ENCODE results near the gene SAMD13. TPM values are rescaled to one million over a fixed set of nuclear protein-coding genes. Genes with fewer than 3 reads are reported as not detected.

The SAMD13 gene
- total and polyA plus RNA-seq, 8 donors = 1.4 to 9.0 (median 4.1) TPM; not detected in 2

DNA sequence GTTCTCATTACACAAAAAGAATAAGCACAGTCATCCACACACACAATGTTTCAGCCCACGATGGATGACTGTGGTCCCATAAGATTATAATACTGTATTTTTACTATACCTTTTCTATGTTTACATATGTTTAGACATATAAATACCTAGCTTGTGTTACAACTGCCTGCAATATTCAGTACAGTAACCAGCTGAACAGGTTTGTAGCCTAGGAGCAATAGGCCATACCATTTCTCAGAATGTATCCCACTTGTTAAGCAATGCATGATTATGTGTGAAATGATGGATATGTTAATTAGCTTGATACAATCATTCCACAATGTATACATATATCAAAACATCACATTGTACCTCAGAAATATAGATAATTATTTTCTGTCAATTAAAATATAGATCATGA, 33.2 kb upstream of the SAMD13 start:
- TF ChIP-seq POLR2AphosphoS5 (IDR thresholded peaks at IDR 0.05) (no peak), EP300 (IDR thresholded peaks at IDR 0.05) (no peak), CTCF (IDR thresholded peaks at IDR 0.05) (no peak), POLR2A (IDR thresholded peaks at IDR 0.05) (no peak)
- DNase-seq = peak in 1 of 2 donors; percentile 64
- 55 to 80% (median 72%) methylated on average over 1 of the region's 1 CpG for WGBS, 5 donors

GRCh38 chr1:84269306-84269705, 32.2 kb upstream of the SAMD13 start:
- H3K36me3 ChIP-seq = no peaks in the 10 kb centered on the region
- peaks cover 14 to 24% (median 19%) of the 10 kb centered on the region in 4 donors for H3K4me1 ChIP-seq
- peak in 1 of 2 donors; percentile 64 for DNase-seq
- TF ChIP-seq EP300 (IDR thresholded peaks at IDR 0.05) = no peak
- no peak for TF ChIP-seq POLR2AphosphoS5 (IDR thresholded peaks at IDR 0.05)
- TF ChIP-seq CTCF (IDR thresholded peaks at IDR 0.05) = no peak
- TF ChIP-seq POLR2A (IDR thresholded peaks at IDR 0.05) = no peak
- H3K27me3 ChIP-seq = no peaks in the 10 kb centered on the region
- intact Hi-C loops (cut with DNase I; ENCODE audit: low total_unique reads) = no loop called here
- H3K9me3 ChIP-seq = no peaks in the 10 kb centered on the region
- H3K4me3 ChIP-seq = no peak overlapping the region
- 0 to 47% (median 22%) methylated on average over 2 of the region's 2 CpGs for WGBS, 5 donors
- H3K27ac ChIP-seq = peak overlapping the region in 3 of 5 donors; percentile 27 to 60 (median 44)

More for the DNA sequence above, 33.2 kb upstream of the SAMD13 start:
- H3K4me3 ChIP-seq = no peak overlapping the region
- intact Hi-C loops (cut with DNase I; ENCODE audit: low total_unique reads) = no loop called here
- no peaks in the 10 kb centered on the region for H3K36me3 ChIP-seq
- peaks cover 14 to 24% (median 19%) of the 10 kb centered on the region in 4 donors for H3K4me1 ChIP-seq
- no peaks in the 10 kb centered on the region for H3K27me3 ChIP-seq
- no peak overlapping the region for H3K27ac ChIP-seq
- H3K9me3 ChIP-seq = no peaks in the 10 kb centered on the region

DNA sequence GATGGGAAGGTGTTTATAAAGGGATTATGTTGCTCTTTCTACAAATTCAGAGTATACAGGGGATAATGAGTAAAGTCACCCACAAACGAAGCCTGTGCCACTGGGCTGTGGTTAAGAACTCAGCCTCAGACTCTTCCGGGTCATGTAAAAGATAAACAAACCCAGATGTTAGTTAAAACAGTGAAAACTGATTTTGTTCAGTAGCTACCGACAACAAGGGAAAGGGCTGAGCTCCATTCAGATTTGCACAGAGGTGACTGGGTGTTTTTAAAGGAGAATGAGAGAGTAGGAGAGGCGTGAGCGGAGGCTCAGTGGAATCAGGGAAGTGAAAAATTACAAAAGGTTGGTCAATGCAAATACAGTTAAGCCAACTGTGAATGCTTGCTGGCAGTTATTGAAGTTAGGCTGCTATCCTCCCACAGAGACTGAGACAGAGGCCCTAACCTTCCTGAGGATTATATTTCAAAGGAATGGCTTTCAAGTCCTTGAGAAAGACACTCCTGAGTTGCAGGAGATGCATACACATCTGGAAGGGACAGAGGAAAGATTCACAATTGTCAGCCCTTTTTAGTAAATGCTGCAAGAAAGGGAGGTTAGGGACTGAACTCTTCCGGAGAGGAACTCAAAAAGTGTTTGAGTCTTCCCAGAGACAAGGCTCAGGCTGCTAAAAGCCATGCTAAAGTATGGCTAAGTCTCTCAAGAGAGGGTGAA, 29.9 kb upstream of the SAMD13 start:
- H3K4me1 ChIP-seq = peaks cover 14 to 24% (median 19%) of the 10 kb centered on the region in 4 donors
- no peak overlapping the region for H3K4me3 ChIP-seq
- 14 to 32% (median 19%) methylated on average over 6 of the region's 6 CpGs for WGBS, 5 donors
- intact Hi-C loops (cut with DNase I; ENCODE audit: low total_unique reads) = no loop called here
- H3K36me3 ChIP-seq = no peaks in the 10 kb centered on the region
- DNase-seq = peak; percentile 34 to 62
- H3K9me3 ChIP-seq = no peaks in the 10 kb centered on the region
- TF ChIP-seq EP300 (IDR thresholded peaks at IDR 0.05) = no peak
- TF ChIP-seq POLR2A (IDR thresholded peaks at IDR 0.05) = no peak
- TF ChIP-seq POLR2AphosphoS5 (IDR thresholded peaks at IDR 0.05) = peak in 1 of 3 donors; percentile 39
- no peaks in the 10 kb centered on the region for H3K27me3 ChIP-seq
- H3K27ac ChIP-seq = peak overlapping the region; percentile 69 to 86 (median 77)

- no peak overlapping the region for H3K4me3 ChIP-seq
- H3K27me3 ChIP-seq = no peaks in the 10 kb centered on the region
- DNase-seq = peak; percentile 77 to 89
- no peaks in the 10 kb centered on the region for H3K9me3 ChIP-seq
- WGBS, 5 donors = 31 to 67% (median 38%) methylated on average over 1 of the region's 1 CpG
- TF ChIP-seq POLR2AphosphoS5 (IDR thresholded peaks at IDR 0.05) (peak in 2 of 3 donors; percentile 58 to 62), POLR2A (IDR thresholded peaks at IDR 0.05) (no peak), EP300 (IDR thresholded peaks at IDR 0.05) (no peak)
- H3K36me3 ChIP-seq = no peaks in the 10 kb centered on the region
- intact Hi-C loops (cut with DNase I; ENCODE audit: low total_unique reads) = no loop called here
- peaks cover 14 to 26% (median 20%) of the 10 kb centered on the region in 4 donors for H3K4me1 ChIP-seq
- peak overlapping the region; percentile 56 to 86 (median 69) for H3K27ac ChIP-seq
These were observed 29.1 kb upstream of the SAMD13 start for GRCh38 chr1:84272401-84272800.

- H3K4me1 ChIP-seq = peaks cover 0 to 20% (median 7%) of the 10 kb centered on the region in 4 donors
These were observed 24.0 kb upstream of the SAMD13 start for GRCh38 chr1:84277343-84278059.

More at GRCh38 chr1:84277343-84278059, 24.0 kb upstream of the SAMD13 start:
- Histone ChIP-seq H3K4me3 (no peak overlapping the region), H3K27me3 (no peaks in the 10 kb centered on the region), H3K9me3 (no peaks in the 10 kb centered on the region), H3K36me3 (no peaks in the 10 kb centered on the region), H3K27ac (no peak overlapping the region)
- no peak for TF ChIP-seq EP300 (IDR thresholded peaks at IDR 0.05)
- WGBS, 5 donors = 97 to 100% (median 98%) methylated on average over 1 of the region's 1 CpG
- DNase-seq = no peak
- intact Hi-C loops (cut with DNase I; ENCODE audit: low total_unique reads) = no loop called here
